ENCODE data around the gene CFAP61. TPM values are rescaled to one million over a fixed set of nuclear protein-coding genes. Genes with fewer than 3 reads are reported as not detected.

Gene CFAP61
- polyA plus RNA-seq, 1 experiment, result not detected

DNA sequence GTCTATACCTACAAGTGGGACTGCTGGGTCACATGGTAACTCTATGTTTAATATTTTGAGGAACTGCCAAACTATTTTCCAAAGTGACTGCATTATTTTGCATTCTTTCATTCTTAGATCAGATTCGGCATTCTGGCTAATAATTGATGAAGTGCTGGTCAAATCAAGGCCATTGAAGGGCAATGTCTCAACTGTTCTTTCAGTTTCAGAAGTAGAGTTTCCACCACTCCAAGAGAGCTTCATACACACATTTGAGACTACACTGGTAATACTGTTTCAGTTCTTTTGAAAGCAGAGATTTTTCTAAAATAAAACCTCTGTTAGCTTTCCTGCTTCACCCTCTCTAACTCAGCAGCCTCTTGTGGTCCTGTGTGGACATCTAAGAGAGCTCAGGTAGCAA is 154.5 kb downstream of the CFAP61 start:
- Histone ChIP-seq H3K9me3 (ENCODE audit: control insufficient read depth, insufficient read depth, low read length) (no peaks in the 10 kb centered on the region), H3K27me3 (ENCODE audit: control insufficient read depth, insufficient read depth, low read length) (peaks cover 2% of the 10 kb centered on the region), H3K4me3 (ENCODE audit: low read depth, low read length) (no peak overlapping the region), H3K27ac (ENCODE audit: low read depth, low read length) (no peak overlapping the region)
- DNase-seq (ENCODE audit: low read depth, low spot score), result no peak
- ChIA-PET POLR2A (no interaction called here), CTCF (interaction anchor here (0.5 kb wide), 1 partner anchor 606 kb away, joined by 3 read pairs; no protein-coding TSS in a partner anchor)
- TF ChIP-seq, protein P1, sequence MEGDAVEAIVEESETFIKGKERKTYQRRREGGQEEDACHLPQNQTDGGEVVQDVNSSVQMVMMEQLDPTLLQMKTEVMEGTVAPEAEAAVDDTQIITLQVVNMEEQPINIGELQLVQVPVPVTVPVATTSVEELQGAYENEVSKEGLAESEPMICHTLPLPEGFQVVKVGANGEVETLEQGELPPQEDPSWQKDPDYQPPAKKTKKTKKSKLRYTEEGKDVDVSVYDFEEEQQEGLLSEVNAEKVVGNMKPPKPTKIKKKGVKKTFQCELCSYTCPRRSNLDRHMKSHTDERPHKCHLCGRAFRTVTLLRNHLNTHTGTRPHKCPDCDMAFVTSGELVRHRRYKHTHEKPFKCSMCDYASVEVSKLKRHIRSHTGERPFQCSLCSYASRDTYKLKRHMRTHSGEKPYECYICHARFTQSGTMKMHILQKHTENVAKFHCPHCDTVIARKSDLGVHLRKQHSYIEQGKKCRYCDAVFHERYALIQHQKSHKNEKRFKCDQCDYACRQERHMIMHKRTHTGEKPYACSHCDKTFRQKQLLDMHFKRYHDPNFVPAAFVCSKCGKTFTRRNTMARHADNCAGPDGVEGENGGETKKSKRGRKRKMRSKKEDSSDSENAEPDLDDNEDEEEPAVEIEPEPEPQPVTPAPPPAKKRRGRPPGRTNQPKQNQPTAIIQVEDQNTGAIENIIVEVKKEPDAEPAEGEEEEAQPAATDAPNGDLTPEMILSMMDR (IDR thresholded peaks at IDR 0.05; ENCODE audit: low read depth, low read length), result no peak

DNA sequence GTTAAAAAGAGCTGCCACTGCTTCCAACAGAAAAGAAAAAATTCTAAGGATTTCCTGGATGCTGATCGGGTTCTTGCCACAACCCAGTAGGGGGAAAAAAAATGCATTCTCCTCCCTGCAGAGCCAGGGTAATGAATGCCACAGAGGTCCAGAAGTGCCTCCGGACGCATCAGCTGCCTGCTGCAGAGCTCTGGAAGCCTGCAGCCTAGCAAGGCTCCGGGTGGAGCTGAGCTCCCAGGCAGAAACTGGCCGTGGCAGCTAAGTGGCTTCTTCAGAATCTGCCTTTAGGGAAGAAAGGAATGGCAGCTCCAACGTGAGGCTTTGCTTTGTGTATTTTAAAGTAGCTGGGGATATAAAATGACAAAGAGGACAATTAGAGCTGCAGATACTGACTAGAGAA is 155.0 kb downstream of the CFAP61 start:
- DNase-seq (ENCODE audit: low read depth, low spot score), result no peak
- peaks cover 2% of the 10 kb centered on the region for H3K27me3 ChIP-seq (ENCODE audit: control insufficient read depth, insufficient read depth, low read length)
- CTCF ChIA-PET, result no interaction called here

DNA sequence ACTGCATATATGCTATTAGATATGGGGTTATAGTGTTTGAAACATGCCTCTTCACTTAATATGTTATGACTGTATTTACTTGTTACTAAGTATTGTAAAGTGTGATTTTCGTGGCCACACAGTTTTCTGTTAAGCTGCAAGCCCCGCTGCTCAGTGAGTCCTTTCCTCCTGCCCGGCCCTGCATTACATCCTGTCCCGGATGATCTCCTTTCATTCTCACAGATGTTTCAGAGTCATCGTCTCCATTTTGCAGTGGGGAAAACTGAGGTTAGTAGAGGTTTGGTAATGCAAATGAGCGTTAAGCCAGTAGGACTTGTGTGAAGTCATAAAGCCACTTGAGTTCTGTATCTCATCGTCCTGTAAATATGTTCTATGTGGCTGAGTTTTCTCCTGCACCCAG is 155.5 kb downstream of the CFAP61 start:
- ChIA-PET CTCF (interaction anchor here (1.2 kb wide), 1 partner anchor 28 kb away, joined by 4 read pairs; no protein-coding TSS in a partner anchor), POLR2A (no interaction called here)
- H3K9me3 ChIP-seq (ENCODE audit: control insufficient read depth, insufficient read depth, low read length), result no peaks in the 10 kb centered on the region
- TF ChIP-seq, protein P1 (IDR thresholded peaks at IDR 0.05; ENCODE audit: low read depth, low read length), result no peak
- no peak for DNase-seq (ENCODE audit: low read depth, low spot score)
- no peak overlapping the region for H3K4me3 ChIP-seq (ENCODE audit: low read depth, low read length)
- H3K27ac ChIP-seq (ENCODE audit: low read depth, low read length), result no peak overlapping the region
- H3K27me3 ChIP-seq (ENCODE audit: control insufficient read depth, insufficient read depth, low read length), result peaks cover 2% of the 10 kb centered on the region

More for the DNA sequence above, 155.0 kb downstream of the CFAP61 start:
- TF ChIP-seq, protein P1 (IDR thresholded peaks at IDR 0.05; ENCODE audit: low read depth, low read length), result no peak
- POLR2A ChIA-PET, result no interaction called here
- H3K27ac ChIP-seq (ENCODE audit: low read depth, low read length), result no peak overlapping the region
- H3K9me3 ChIP-seq (ENCODE audit: control insufficient read depth, insufficient read depth, low read length), result no peaks in the 10 kb centered on the region
- no peak overlapping the region for H3K4me3 ChIP-seq (ENCODE audit: low read depth, low read length)

DNA sequence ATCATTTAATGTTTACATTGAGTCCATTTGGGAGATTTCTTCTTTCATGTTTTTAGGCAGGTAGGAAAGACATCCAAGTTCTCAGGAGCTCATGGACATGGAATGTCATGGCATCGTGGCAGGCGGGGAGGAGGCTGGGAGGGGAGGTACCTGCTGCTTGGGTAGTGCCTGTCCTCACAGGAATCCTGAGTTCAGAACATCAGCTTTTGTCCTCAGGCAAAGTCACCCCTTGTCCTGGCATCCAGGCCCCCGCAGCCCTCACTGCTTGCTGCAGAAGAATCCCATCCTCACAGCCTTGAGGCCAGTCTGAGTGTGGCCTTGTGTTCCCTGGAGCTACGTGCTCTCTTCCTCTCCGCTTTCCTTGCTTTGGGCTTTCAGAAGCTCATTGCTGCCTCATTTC is 157.4 kb downstream of the CFAP61 start:
- Histone ChIP-seq H3K4me3 (ENCODE audit: low read depth, low read length) (no peak overlapping the region), H3K27me3 (ENCODE audit: control insufficient read depth, insufficient read depth, low read length) (peaks cover 2% of the 10 kb centered on the region), H3K27ac (ENCODE audit: low read depth, low read length) (no peak overlapping the region), H3K9me3 (ENCODE audit: control insufficient read depth, insufficient read depth, low read length) (no peaks in the 10 kb centered on the region)
- ChIA-PET POLR2A (no interaction called here), CTCF (interaction anchor here (1.3 kb wide), 1 partner anchor 126 kb away, joined by 3 read pairs; no protein-coding TSS in a partner anchor)
- no peak for DNase-seq (ENCODE audit: low read depth, low spot score)
- TF ChIP-seq, protein P1 (IDR thresholded peaks at IDR 0.05; ENCODE audit: low read depth, low read length), result no peak

DNA sequence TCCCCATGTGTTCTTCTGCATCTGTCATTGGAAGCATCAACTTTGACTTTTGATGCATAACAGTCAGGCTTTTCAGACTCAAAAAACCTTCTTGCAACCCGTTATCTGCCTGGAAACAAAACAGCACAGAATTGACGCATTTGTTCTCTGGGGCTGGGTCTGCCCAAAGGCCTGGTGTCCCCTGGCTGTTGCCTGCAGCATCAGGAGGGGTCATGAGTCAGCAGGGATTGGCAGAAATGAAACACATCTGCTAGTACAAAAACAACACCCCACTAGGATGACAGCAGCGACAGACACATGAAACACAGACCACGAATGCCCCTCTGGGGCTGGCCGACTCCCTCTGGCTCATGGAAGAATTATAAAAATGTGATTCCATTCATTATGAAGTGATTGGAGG is 158.0 kb downstream of the CFAP61 start:
- ChIA-PET POLR2A (no interaction called here), CTCF (interaction anchor here (1.3 kb wide), 1 partner anchor 127 kb away, joined by 3 read pairs; no protein-coding TSS in a partner anchor)
- H3K4me3 ChIP-seq (ENCODE audit: low read depth, low read length), result no peak overlapping the region
- no peak overlapping the region for H3K27ac ChIP-seq (ENCODE audit: low read depth, low read length)
- TF ChIP-seq, protein P1 (IDR thresholded peaks at IDR 0.05; ENCODE audit: low read depth, low read length), result no peak
- peaks cover 2% of the 10 kb centered on the region for H3K27me3 ChIP-seq (ENCODE audit: control insufficient read depth, insufficient read depth, low read length)
- no peak for DNase-seq (ENCODE audit: low read depth, low spot score)
- H3K9me3 ChIP-seq (ENCODE audit: control insufficient read depth, insufficient read depth, low read length), result no peaks in the 10 kb centered on the region

Measured in AG04450 (cell line).